ENCODE data around the gene DZIP1L. TPM values are rescaled to one million over a fixed set of nuclear protein-coding genes. Genes with fewer than 3 reads are reported as not detected.

DZIP1L gene
- total and polyA plus RNA-seq, 9 of the 15 experiments (the other 6 are each of a cell fraction or from before 2014, with no cell fraction given) = 0.03 to 1.5 (median 0.48) TPM; not detected in 1

DNA sequence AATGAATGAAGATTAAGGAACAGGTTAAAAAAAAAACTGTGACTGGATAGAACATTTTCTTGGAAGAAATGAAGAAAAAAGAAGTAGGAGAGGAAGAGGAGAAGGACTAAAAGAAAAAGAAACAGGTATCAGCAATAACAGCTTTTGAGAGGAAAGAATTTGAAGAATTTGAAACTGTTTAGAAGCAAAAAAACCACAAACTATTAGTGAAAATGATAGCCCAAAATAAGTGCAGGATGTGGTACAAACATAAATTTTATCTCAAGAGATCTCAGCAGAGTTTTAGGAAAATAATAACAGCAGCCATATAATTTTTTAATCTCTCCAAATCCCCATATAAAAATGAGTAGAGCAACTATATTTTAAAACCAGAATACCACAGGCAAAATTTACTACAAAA lies 25.5 kb upstream of the DZIP1L start:
- Histone ChIP-seq H3K9ac (ENCODE audit: insufficient read depth in 1 of 2, low read depth in 2 of 2, low read length in 2 of 2) (no peak overlapping the region), H3K36me3 (ENCODE audit: control insufficient read depth, insufficient read depth, low read length) (no peaks in the 10 kb centered on the region), H3K9me1 (ENCODE audit: control insufficient read depth, insufficient read depth, low read length) (no peaks in the 10 kb centered on the region), H3K4me2 (ENCODE audit: insufficient read depth, low read length) (no peak overlapping the region), H3K4me1 (replicated peaks in 1 of 2; ENCODE audit: control insufficient read depth in 2 of 2, insufficient read depth in 2 of 2, low read length in 2 of 2) (no peaks in the 10 kb centered on the region), H3K4me3 (no peak overlapping the region), H4K20me1 (replicated peaks; ENCODE audit: control insufficient read depth, insufficient read depth, low read length) (no peaks in the 10 kb centered on the region), H3K9me3 (replicated peaks; ENCODE audit: control insufficient read depth, insufficient read depth, low read depth, low read length) (no peaks in the 10 kb centered on the region), H2AFZ (ENCODE audit: low read depth, low read length) (no peak overlapping the region), H3K27me3 (ENCODE audit: control insufficient read depth in 2 of 2, insufficient read depth in 2 of 2, low read length in 2 of 2) (no peaks in the 10 kb centered on the region), H3K27ac (ENCODE audit: extremely low read depth, low read depth, low read length) (no peak overlapping the region), H3K79me2 (ENCODE audit: control insufficient read depth, insufficient read depth, low read length) (no peaks in the 10 kb centered on the region)
- no peak for ATAC-seq
- TF ChIP-seq HDAC3 (IDR thresholded peaks at IDR 0.05; ENCODE audit: borderline replicate concordance, partially characterized antibody) (no peak), AFF1 (IDR thresholded peaks at IDR 0.05; ENCODE audit: low read depth in 1 of 2, partially characterized antibody in 2 of 2) (no peak), CHD1 (IDR thresholded peaks at IDR 0.05; ENCODE audit: low read length) (no peak), FOXO4 (CRISPR knock-in tag; IDR thresholded peaks at IDR 0.05) (no peak), MTA1 (IDR thresholded peaks at IDR 0.05; ENCODE audit: borderline replicate concordance) (no peak), HMG20A (CRISPR knock-in tag; conservative IDR thresholded peaks at IDR 0.05) (no peak), FOXK1 (CRISPR knock-in tag; IDR thresholded peaks at IDR 0.05; ENCODE audit: borderline replicate concordance) (no peak), MIER1 (IDR thresholded peaks at IDR 0.05; ENCODE audit: low read depth) (no peak), RAD51 (IDR thresholded peaks at IDR 0.05; ENCODE audit: borderline replicate concordance, low read depth) (no peak)
- no peak for DNase-seq (ENCODE audit: extremely low read depth in 1 of 4, low spot score in 3 of 4)
- in situ Hi-C loops (cut with MboI) = no loop called here
- ChIA-PET POLR2A (no interaction called here), CTCF (ENCODE audit: low intra/inter-chr PET ratio) (no interaction called here)
- intact Hi-C loops (cut with micrococcal nuclease) = no loop called here
- no TSS peak for BruUV-seq (replicated peaks)
- no peak for FAIRE-seq

All from K562 (cell line).